Chondrocyte (in vitro differentiated cells): ENCODE results near the gene CA5A. TPM values are rescaled to one million over a fixed set of nuclear protein-coding genes. Genes with fewer than 3 reads are reported as not detected.

Experiments
- DNase-seq: peaks from one replicate; pipeline ENCODE4 v3.0.0; 2021; ENCODE audit warnings: mixed read lengths, low spot score
- H3K27ac Mint-ChIP-seq: one replicate; pipeline ENCODE4 v1.8.0; 2021; ENCODE audit warnings: mild to moderate bottlenecking, moderate library complexity, mixed read lengths; ENCODE audit not compliant: unreplicated experiment
- H3K27me3 Mint-ChIP-seq: 2 replicates; pipeline ENCODE4 v1.8.0; 2021; ENCODE audit warnings: low read depth, mixed read lengths
- H3K36me3 Mint-ChIP-seq: 2 replicates; pipeline ENCODE4 v1.8.0; 2021; ENCODE audit warnings: low read depth, mixed read lengths
- H3K4me1 Mint-ChIP-seq: 2 replicates; pipeline ENCODE4 v1.8.0; 2021; ENCODE audit warnings: low read depth, mild to moderate bottlenecking, mixed read lengths
- H3K4me3 Mint-ChIP-seq: one replicate; pipeline ENCODE4 v1.8.0; 2021; ENCODE audit warnings: mild to moderate bottlenecking, moderate library complexity, mixed read lengths; ENCODE audit not compliant: unreplicated experiment
- H3K9me3 Mint-ChIP-seq: 2 replicates; pipeline ENCODE4 v1.8.0; 2021; ENCODE audit warnings: low read depth, mixed read lengths
- total RNA-seq: library from RNA; stranded (reverse); gene quantifications from 3 replicates; pipeline ENCODE4 v1.2.1, GENCODE V29; 2021
- TF ChIP-seq, protein P1 (sequence below): fragments of 200-600 bp; sonication (generic); IDR thresholded peaks from 2 replicates; pipeline ENCODE4 v1.5.0; 2021; ENCODE audit warnings: antibody characterized with exemption, mild to moderate bottlenecking, moderate library complexity

Gene CA5A
- total RNA-seq, 1 donor from 2014 or later: not detected

DNA sequence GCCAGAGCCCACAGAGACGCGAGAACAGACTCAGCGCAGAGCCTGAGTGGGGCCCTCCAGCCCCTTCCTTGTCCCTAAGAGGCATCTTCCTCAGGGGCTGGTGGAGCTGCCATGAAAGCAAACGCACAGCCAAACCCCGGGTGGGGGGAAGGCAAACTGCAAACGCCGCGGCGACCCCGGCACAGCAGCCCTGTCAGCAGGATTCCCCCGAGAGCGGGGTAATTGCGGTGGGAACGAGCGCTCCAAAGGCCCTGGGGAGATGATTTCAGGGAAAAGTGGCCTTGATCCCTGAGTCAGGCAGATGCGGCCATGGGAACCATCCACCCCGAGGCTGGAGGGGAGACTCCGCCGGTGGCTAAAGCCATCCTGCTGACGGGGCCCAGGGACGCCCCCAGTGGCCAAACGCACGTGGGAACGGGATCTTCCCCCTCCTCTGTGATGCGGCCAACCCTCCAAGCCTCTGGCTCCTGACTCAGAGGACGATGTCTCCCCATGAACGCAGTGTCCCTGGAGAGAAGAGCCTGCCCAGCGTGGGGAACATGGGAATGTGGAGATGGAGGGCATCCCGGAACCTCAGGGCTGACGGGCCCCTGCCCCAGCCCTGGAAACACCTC is 92.1 kb downstream of the CA5A start:
- TF ChIP-seq, protein P1, sequence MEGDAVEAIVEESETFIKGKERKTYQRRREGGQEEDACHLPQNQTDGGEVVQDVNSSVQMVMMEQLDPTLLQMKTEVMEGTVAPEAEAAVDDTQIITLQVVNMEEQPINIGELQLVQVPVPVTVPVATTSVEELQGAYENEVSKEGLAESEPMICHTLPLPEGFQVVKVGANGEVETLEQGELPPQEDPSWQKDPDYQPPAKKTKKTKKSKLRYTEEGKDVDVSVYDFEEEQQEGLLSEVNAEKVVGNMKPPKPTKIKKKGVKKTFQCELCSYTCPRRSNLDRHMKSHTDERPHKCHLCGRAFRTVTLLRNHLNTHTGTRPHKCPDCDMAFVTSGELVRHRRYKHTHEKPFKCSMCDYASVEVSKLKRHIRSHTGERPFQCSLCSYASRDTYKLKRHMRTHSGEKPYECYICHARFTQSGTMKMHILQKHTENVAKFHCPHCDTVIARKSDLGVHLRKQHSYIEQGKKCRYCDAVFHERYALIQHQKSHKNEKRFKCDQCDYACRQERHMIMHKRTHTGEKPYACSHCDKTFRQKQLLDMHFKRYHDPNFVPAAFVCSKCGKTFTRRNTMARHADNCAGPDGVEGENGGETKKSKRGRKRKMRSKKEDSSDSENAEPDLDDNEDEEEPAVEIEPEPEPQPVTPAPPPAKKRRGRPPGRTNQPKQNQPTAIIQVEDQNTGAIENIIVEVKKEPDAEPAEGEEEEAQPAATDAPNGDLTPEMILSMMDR: peak; percentile 55
- peaks cover 41% of the 10 kb centered on the region for H3K4me1 Mint-ChIP-seq
- H3K27me3 Mint-ChIP-seq: no peaks in the 10 kb centered on the region
- H3K27ac Mint-ChIP-seq: peak overlapping the region; percentile 90
- no peak overlapping the region for H3K4me3 Mint-ChIP-seq
- no peak for DNase-seq
- no peaks in the 10 kb centered on the region for H3K9me3 Mint-ChIP-seq
- peaks cover 15% of the 10 kb centered on the region for H3K36me3 Mint-ChIP-seq

DNA sequence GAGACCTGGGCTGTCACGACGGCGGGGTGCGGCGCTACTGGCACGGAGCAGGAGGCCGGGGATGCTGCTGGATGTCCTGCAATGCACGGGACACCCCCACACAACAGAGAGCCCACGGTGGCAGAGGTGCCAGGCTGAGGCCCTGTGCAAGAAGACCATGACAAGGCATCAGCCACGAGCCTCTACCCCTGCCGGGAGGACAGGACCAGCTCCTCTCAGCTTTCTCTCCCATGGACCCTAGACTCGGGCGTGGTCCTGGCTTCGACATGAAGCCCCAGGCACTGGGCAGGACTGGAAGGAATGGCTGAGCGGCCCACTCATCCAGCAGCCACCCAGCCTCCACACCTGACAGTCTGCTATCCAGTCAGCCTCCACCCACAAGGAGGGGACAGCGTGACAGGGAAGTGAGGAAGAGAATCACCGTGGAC is 92.6 kb downstream of the CA5A start:
- no peaks in the 10 kb centered on the region for H3K9me3 Mint-ChIP-seq
- H3K4me3 Mint-ChIP-seq: no peak overlapping the region
- peak overlapping the region; percentile 90 for H3K27ac Mint-ChIP-seq
- H3K27me3 Mint-ChIP-seq: no peaks in the 10 kb centered on the region
- DNase-seq: no peak
- H3K36me3 Mint-ChIP-seq: peaks cover 12% of the 10 kb centered on the region
- peaks cover 41% of the 10 kb centered on the region for H3K4me1 Mint-ChIP-seq
- TF ChIP-seq, protein P1: no peak

DNA sequence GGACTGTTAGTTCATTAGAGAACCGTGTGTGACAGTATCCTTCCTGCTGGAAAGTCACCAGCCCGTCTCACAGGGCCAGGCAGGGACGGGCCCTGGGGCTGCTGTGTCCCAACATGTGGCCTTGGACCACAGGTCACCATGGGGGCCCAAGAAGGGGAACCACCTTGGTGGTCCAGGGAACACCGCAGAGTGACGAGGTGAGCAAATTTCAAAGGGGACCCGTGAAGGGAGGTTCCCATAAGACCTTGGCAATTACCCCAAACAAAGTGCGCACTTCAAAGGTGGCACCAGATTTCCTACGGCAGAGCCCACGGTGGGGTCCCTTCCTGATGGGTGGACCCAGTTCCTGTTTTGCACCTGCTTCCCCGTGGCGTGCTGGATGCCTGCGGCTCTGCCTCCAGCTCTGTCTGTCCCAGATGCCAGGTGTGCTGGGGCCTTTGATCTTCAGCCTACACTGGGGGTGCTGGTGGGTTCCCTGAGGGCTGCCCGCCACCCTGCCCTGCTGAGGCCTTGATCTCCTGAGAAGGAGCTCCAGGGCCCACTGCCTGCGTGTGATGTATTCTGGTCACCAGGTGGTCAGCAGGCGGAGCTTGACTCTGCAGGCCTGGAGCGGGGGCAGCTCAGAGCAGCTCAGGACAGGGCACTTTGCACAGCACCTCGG is 94.0 kb downstream of the CA5A start:
- Mint-ChIP-seq H3K27me3 (no peaks in the 10 kb centered on the region), H3K4me3 (no peak overlapping the region), H3K27ac (peak overlapping the region; percentile 20), H3K4me1 (peaks cover 39% of the 10 kb centered on the region), H3K9me3 (no peaks in the 10 kb centered on the region), H3K36me3 (peaks cover 6% of the 10 kb centered on the region)
- TF ChIP-seq, protein P1: no peak
- no peak for DNase-seq

DNA sequence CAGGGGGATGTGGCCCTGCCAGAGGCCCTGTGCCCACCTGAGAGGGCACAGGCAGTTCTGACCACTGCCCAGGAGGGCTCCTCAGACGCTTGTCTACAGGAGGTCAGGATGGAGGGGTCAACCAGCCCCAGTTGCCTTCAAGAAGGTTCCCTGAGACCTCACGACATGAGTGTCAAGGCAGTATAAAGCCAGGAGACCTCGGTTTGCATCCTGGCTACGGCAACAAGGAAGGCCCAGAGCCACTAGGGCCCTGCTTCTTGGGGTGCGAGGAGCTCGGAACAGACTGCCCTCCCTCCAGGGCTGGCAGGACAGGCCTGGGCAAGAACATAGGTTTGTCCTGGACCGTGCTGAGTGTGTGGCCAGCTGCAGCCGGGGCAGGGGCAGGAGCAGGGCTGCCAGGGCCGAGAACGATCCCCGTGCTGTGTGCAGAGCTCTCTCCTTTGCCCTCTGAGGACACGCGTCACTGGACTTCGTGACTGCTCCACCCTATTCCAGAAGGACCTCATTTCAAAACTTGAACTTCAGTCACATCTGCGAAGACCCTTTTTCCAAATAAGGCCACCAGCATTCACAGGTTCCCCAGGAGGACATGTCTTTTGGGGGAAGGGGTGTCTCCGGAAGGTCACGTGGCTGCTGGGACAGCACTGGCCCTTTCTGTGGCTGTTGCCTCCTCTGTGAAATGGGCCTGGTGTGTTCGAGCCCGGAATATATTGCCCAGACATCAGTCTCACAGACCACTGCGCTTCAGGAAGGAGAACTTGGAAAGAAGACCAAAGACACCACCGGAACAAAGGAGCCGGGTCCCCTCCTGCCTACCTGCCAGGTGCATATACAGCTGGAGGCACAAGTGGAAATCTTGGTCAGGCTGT is 94.8 kb downstream of the CA5A start:
- Mint-ChIP-seq H3K36me3 (peaks cover 9% of the 10 kb centered on the region), H3K27ac (no peak overlapping the region), H3K27me3 (no peaks in the 10 kb centered on the region), H3K4me1 (peaks cover 45% of the 10 kb centered on the region), H3K4me3 (no peak overlapping the region), H3K9me3 (no peaks in the 10 kb centered on the region)
- DNase-seq: no peak
- TF ChIP-seq, protein P1: no peak
